GM03348 (cell line): ENCODE results near the gene EID1.
A peak's percentile ranks its signal among the peaks of the same experiment; 100 is the strongest.
"Not testable (repeated sequence)": the region's sequence is repeated elsewhere in the genome, so short reads cannot be mapped to it uniquely, and the experiment has no call there.

ENCODE experiments used
- DNase-seq: peaks from one replicate; pipeline ENCODE4 v3.0.0; 2012; ENCODE audit warnings: low spot score

Gene EID1

DNA sequence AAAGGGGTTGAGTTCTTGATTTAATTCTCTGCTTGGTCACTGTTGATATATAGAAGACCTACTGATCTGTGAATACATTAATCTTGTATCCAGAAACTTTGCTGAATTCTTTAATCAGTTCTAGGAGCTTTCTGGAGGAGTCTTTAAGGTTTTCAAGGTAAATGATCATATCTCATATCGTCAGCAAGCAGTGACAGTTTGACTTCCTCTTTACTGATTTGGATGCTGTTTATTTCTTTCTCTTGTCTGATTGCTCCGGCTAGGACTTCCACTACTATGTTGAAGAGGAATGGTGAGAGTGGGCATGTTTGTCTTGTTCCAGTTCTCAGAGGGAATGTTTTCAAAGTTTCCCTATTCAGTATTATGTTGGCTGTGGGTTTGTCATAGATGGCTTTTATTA is 31.4 kb downstream of the EID1 start:
- DNase-seq: not testable (repeated sequence)

DNA sequence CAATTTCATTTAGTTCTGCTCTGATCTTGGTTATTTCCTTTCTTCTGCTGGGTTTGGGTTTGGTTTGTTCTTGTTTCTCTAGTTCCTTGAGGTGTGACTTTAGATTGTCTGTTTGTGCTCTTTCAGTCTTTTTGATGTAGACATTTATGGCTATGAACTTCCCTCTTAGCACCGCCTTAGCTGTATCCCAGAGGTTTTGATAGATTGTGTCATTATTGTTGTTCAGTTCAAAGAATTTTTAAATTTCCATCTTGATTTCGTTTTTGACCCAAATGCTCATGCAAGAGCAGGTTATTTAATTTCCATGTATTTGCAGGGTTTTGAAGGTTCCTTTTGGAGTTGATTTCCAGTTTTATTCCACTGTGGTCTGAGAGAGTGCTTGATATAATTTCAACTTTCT is 32.6 kb downstream of the EID1 start:
- not testable (repeated sequence) for DNase-seq

DNA sequence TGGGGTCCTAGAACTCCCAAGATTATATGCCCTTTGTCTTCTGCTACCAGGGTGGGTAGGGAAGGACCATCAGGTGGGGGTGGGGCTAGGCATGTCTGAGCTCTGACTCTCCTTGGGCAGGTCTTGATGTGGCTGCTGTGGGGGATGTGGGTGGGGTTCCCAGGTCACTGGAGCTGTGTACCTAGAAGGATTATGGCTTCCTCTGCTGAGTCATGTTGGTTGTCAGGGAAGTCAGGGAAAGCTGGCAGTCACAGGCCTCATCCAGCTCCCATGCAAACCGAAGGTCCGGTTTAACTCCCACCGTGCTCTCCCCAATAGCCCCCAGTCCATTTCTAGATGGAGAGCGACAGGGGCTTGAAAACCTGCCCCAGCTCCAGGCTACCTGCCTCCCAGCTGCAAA is 35.2 kb downstream of the EID1 start:
- DNase-seq: no peak

DNA sequence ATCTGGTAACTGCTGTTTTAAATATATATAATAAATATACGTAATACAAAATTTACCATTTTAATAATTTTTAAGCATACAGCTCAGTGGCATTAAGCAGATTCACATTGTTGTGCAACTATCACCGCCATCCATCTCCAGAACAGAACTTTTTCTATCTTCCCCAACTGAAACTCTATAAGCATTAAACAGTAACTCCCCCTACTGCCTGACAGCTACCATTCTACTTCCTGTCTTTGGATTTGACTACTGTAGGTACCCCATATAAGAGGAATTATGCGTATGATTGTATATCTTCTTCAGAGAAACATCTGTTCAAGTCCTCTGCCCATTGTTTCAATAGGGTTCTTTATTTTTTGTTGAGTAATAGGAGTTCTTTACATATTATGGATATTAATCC is 36.8 kb downstream of the EID1 start:
- no peak for DNase-seq

DNA sequence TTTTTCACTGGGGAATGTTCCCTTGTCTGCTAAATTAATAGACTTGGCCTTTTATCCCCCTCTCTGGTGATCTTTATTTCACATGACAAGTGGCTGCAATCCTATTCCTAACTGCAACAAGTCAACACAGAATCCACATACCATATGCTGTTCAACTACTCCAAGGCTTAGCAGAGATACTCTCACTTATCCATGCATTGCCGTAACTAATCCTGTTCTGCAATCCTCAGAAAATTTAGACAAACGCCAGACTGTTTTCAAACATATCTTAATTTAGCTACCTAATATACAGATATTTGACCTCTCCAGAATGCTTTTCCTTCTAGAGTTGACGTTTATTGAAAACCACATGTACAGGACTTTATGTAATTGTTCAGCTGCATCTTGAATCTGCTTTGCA is 37.9 kb downstream of the EID1 start:
- DNase-seq: no peak

DNA sequence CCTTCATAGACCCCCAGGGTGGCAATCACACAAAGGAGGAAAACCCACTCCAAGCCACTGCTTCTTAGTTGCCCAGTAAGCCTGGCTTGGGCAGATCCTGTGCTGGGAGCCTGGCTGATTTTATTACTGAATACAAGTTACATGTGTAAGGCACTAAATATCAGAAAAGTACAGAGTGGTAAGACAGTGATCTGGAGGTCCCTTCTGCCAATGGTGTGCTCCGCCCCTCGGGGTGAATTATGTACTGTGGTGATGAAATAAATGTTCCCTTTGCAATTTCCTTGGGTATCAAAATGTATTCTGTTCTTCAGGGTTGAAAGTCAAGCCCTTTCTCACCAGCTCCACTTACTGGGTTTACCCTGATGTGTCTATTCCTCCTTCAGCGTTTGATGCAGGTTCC is 38.8 kb downstream of the EID1 start:
- no peak for DNase-seq

DNA sequence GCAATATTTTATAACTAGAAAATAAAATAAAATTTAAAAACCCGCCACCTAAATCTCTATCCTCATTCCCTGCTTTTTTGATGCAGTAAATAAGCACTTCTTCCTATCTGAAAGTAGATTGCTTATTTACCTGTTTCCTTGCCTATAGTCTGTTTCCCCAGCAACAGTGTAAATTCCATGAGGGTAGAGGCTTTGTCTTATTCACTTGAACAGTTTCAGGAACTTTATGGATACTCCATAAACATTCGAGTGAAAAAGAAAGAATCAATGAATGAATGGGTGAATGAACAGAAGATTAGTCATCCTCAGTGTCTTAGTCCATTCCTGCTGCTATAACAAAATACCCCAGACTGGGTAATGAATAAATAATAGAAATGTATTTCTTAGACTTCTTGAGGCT is 44.1 kb downstream of the EID1 start:
- no peak for DNase-seq

DNA sequence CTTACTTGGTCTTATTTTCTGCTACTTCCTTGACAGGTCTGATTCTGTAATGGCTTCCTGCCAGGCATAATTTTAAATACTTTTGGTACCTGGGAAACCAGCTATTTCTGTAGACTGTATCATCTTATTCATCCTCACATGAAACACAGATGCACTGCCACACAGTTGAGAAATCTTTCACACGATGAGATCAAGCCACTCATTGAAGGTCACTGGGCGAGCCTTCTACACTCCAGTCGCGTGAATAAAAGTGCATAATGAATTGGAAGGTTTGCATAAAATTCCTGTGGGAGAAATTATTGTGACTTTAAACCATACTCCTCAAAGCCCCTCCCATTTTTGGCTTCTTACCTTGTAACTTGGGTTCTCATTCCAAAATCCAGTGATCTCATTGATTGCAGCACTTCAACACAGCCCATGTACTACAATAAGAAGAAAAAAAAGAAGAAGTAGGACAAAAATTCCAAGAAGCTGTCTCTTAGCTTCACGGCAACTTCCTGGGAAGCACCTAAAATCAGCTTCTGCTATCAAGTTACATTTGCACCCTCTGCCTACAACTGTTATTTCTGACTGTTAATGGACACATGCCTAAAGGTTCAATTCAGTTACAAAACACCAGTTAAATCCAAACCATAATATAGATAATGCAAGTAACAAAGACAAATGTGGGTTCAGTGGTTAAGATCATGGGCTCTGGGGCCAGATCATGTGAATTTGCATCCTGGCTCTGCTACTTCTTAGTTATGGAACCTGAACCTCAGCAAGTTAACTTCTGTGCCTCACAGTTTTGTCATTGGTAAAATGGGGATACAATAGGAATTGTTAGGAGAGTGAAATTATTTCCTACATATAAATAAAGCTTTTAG is 46.8 kb downstream of the EID1 start:
- no peak for DNase-seq

DNA sequence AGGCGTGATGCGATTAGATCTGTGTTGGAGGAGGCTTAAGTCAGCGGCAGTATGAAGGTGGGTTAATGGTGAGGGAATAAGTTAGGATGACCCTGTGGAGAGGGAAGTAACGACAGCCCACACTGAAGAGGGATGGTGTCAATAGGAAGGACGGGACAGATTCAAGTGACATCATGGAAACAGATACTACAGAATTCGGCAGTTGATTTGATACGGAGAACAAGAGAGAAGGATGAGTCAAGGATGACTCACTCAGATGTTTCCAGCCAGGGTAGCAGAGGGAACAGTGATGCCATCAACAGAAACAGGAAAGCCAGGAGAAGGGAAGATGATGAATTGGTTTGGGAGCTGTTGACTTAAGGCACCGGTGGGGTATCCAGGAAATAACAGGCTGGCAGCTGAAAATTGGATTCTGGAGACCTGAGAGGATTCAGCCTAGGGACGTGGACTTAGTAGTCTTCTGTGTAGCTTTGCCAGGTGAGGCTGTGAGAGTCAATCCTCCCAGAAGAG is 47.8 kb downstream of the EID1 start:
- DNase-seq: peak; percentile 61

DNA sequence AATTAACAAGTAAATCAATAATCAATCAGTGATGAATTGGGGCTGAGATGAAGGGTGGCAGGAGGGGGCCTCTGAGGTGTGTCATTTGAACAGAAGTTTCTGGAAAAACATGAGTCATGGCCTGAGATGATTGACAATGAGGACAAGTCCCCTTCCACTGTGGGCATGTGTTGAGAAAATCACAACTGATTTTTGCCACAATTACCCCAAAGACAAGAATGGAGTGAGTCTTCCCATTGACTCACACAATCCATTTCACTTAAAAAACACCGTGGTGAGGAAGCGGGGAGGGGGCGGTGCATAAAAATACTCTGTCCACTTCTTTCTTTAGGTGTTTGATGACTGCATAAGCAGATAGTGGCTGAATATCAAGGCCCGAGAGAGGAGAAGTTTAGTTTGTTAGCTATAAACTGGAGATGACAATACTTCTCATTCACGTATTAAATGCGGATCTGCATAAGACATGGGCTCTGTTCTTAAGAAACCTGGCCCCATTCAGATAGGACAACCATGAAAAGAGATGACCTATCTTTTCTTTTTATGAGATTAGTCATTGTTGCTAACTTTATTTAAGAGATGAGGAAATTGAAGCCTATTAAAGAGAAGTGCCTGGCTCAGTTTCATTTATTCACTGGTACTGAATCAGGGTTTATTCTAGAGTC is 51.1 kb downstream of the EID1 start:
- DNase-seq: no peak

DNA sequence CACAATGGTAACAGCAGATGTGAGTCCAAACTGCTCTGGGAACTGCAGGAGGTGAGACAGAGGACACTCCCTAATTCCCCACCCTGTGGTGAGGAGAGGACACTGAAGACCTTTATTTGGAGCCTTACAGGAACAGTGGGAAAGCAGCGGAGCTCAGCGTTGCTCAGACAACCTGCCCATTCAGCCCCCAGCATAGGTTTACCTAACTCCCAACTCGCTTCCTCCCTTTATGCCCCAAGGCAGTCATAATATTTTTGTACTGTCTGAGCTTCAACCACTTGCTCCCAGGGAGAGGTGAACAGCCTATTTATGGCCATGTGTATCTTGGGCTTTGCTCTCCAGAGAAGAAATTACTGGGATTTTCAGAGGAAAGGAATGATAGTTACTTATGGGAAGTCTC is 51.7 kb downstream of the EID1 start:
- DNase-seq: no peak
